ENCODE measurements around the gene RNGTT.
"Not testable (repeated sequence)": the region's sequence is repeated elsewhere in the genome, so short reads cannot be mapped to it uniquely, and the experiment has no call there.

Gene RNGTT

GRCh38 chr6:88972504-88973423 lies 9.3 kb upstream of the RNGTT start:
- DNase-seq (ENCODE audit: low spot score): no peak

GRCh38 chr6:88970301-88970700 lies 6.9 kb upstream of the RNGTT start:
- DNase-seq (ENCODE audit: low spot score): no peak

- not testable (repeated sequence) for DNase-seq (ENCODE audit: low spot score)
Observed at GRCh38 chr6:88969255-88969654, 5.8 kb upstream of the RNGTT start.

GRCh38 chr6:88967891-88968290 lies 4.5 kb upstream of the RNGTT start:
- no peak for DNase-seq (ENCODE audit: low spot score)

- DNase-seq (ENCODE audit: low spot score): no peak
Observed at GRCh38 chr6:88965691-88966090, 2.3 kb upstream of the RNGTT start.

GRCh38 chr6:88964509-88964908 lies 1.1 kb upstream of the RNGTT start:
- no peak for DNase-seq (ENCODE audit: low spot score)

GRCh38 chr6:88958842-88959241 lies 4.6 kb downstream of the RNGTT start:
- DNase-seq (ENCODE audit: low spot score): no peak

- DNase-seq (ENCODE audit: low spot score): no peak
Observed at GRCh38 chr6:88953550-88954386, 9.7 kb downstream of the RNGTT start.

GRCh38 chr6:88952065-88952704 lies 11.2 kb downstream of the RNGTT start:
- DNase-seq (ENCODE audit: low spot score): no peak

- DNase-seq (ENCODE audit: low spot score): no peak
Observed at GRCh38 chr6:88945415-88946008, 17.9 kb downstream of the RNGTT start.

GRCh38 chr6:88933521-88933920 lies 29.9 kb downstream of the RNGTT start:
- DNase-seq (ENCODE audit: low spot score): no peak

GRCh38 chr6:88932019-88932418 lies 31.4 kb downstream of the RNGTT start:
- DNase-seq (ENCODE audit: low spot score): not testable (repeated sequence)

GRCh38 chr6:88922775-88923548 lies 40.5 kb downstream of the RNGTT start:
- no peak for DNase-seq (ENCODE audit: low spot score)

GRCh38 chr6:88921734-88922133 lies 41.7 kb downstream of the RNGTT start:
- DNase-seq (ENCODE audit: low spot score): no peak

- no peak for DNase-seq (ENCODE audit: low spot score)
Observed at GRCh38 chr6:88920774-88921733, 42.4 kb downstream of the RNGTT start.

- no peak for DNase-seq (ENCODE audit: low spot score)
Observed at GRCh38 chr6:88920088-88920487, 43.3 kb downstream of the RNGTT start.

- DNase-seq (ENCODE audit: low spot score): no peak
Observed at GRCh38 chr6:88919032-88919431, 44.4 kb downstream of the RNGTT start.

- DNase-seq (ENCODE audit: low spot score): no peak
Observed at GRCh38 chr6:88916615-88917208, 46.7 kb downstream of the RNGTT start.

- DNase-seq (ENCODE audit: low spot score): no peak
Observed at GRCh38 chr6:88914895-88915598, 48.4 kb downstream of the RNGTT start.
